ENCODE data around the gene SLC15A5.

Gene SLC15A5

DNA sequence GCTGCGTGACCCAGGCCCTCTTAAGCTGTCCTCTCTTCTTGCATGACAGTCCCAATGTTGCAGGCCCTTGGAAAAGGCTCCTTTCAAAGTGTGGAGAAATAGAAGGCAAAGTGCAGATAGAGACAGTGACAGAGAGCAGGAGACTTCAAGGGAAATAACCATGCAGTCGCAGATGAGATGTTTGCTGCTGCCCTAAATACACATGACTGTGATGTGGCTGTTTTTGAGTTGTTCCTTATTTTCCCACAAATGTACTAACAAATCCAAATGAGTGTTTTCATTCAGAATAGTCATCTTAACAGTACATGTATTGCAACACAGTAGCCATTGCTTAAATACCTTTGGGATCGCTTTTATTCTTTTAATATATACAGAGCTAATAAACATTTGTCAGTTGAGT lies 101.6 kb downstream of the SLC15A5 start:
- Mint-ChIP-seq H3K27ac (no peak overlapping the region), H3K9me3 (no peaks in the 10 kb centered on the region), H3K27me3 (no peaks in the 10 kb centered on the region), H3K36me3 (ENCODE audit: low read depth) (no peaks in the 10 kb centered on the region), H3K4me1 (ENCODE audit: low read depth) (no peaks in the 10 kb centered on the region), H3K4me3 (no peak overlapping the region)
- DNase-seq, result no peak

DNA sequence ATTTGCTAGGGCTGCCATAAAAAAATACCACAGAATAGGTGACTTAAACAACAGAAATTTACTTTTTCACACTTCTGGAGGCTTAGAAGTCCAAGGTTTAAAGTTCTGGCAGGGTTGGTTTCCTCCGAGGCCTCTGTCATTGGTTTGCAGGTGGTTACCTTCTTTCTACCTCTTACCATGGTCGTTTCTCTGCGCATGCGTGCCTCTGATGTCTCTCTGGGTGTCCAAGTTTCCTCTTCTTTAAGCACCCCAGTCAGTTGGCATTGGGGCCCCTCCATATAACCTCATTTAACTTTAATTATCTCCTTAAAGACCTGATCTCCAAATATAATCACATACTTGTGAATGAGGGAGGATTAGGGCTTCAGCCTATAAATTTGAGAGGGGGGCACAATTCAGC lies 103.2 kb downstream of the SLC15A5 start:
- no peaks in the 10 kb centered on the region for H3K36me3 Mint-ChIP-seq (ENCODE audit: low read depth)
- H3K4me1 Mint-ChIP-seq (ENCODE audit: low read depth), result no peaks in the 10 kb centered on the region
- H3K27ac Mint-ChIP-seq, result no peak overlapping the region

GRCh38 chr12:16171348-16171747 lies 106.1 kb downstream of the SLC15A5 start:
- Mint-ChIP-seq H3K4me1 (ENCODE audit: low read depth) (no peaks in the 10 kb centered on the region), H3K27ac (no peak overlapping the region), H3K27me3 (no peaks in the 10 kb centered on the region), H3K9me3 (no peaks in the 10 kb centered on the region), H3K36me3 (ENCODE audit: low read depth) (no peaks in the 10 kb centered on the region), H3K4me3 (no peak overlapping the region)
- no peak for DNase-seq

More for the DNA sequence above, 103.2 kb downstream of the SLC15A5 start:
- no peak overlapping the region for H3K4me3 Mint-ChIP-seq
- DNase-seq, result no peak
- H3K27me3 Mint-ChIP-seq, result no peaks in the 10 kb centered on the region
- H3K9me3 Mint-ChIP-seq, result no peaks in the 10 kb centered on the region

DNA sequence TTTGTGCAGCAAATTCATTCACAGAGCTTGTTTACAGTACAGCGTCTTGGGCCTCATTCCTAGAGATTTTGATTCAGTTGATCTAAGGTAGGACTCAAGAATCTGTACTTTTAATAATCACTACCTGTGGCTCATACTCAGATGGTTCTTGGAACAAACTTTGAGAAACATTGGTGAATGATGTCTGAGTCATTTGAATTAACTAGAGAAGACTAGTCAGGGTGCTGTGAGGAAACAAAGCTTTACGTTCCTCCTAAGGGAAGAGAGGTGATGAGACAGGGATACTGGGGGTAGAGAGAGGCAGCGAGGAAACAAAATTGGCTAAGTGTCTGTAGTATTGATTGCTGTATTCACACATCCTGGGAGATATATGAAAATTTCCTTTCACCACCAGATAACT lies 109.4 kb downstream of the SLC15A5 start:
- Mint-ChIP-seq H3K27ac (no peak overlapping the region), H3K4me1 (ENCODE audit: low read depth) (no peaks in the 10 kb centered on the region), H3K27me3 (no peaks in the 10 kb centered on the region), H3K36me3 (ENCODE audit: low read depth) (no peaks in the 10 kb centered on the region), H3K4me3 (no peak overlapping the region), H3K9me3 (no peaks in the 10 kb centered on the region)
- DNase-seq, result no peak

GRCh38 chr12:16166563-16167470 lies 110.7 kb downstream of the SLC15A5 start:
- no peaks in the 10 kb centered on the region for H3K27me3 Mint-ChIP-seq
- no peak overlapping the region for H3K27ac Mint-ChIP-seq
- H3K4me1 Mint-ChIP-seq (ENCODE audit: low read depth), result no peaks in the 10 kb centered on the region
- H3K9me3 Mint-ChIP-seq, result no peaks in the 10 kb centered on the region
- H3K36me3 Mint-ChIP-seq (ENCODE audit: low read depth), result no peaks in the 10 kb centered on the region
- H3K4me3 Mint-ChIP-seq, result no peak overlapping the region
- DNase-seq, result no peak

DNA sequence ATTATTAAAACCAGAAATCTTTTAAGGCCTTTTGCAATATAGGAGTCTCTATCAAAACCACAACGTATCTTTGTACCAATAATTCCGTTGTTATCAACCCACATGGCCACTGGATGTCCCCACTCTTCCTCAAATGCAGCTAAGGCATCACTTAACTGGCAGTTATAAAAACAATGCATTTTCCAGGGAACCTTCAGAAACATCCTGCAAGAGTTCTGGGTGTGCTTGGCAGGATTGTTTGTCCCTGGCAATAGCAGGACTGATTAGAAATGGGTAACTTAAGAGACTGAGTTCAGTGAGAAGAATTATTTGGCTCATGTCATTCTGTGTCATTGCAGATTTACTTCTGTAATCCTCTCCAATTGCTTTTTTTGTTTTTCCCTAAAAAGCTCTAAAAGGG lies 112.0 kb downstream of the SLC15A5 start:
- no peaks in the 10 kb centered on the region for H3K4me1 Mint-ChIP-seq (ENCODE audit: low read depth)
- no peak for DNase-seq

GRCh38 chr12:16163901-16164300 lies 113.6 kb downstream of the SLC15A5 start:
- Mint-ChIP-seq H3K27me3 (no peaks in the 10 kb centered on the region), H3K4me1 (ENCODE audit: low read depth) (no peaks in the 10 kb centered on the region), H3K36me3 (ENCODE audit: low read depth) (no peaks in the 10 kb centered on the region), H3K9me3 (no peaks in the 10 kb centered on the region), H3K4me3 (no peak overlapping the region), H3K27ac (no peak overlapping the region)
- DNase-seq, result no peak

More for the DNA sequence above, 112.0 kb downstream of the SLC15A5 start:
- Mint-ChIP-seq H3K9me3 (no peaks in the 10 kb centered on the region), H3K27ac (no peak overlapping the region), H3K27me3 (no peaks in the 10 kb centered on the region), H3K36me3 (ENCODE audit: low read depth) (no peaks in the 10 kb centered on the region), H3K4me3 (no peak overlapping the region)

DNA sequence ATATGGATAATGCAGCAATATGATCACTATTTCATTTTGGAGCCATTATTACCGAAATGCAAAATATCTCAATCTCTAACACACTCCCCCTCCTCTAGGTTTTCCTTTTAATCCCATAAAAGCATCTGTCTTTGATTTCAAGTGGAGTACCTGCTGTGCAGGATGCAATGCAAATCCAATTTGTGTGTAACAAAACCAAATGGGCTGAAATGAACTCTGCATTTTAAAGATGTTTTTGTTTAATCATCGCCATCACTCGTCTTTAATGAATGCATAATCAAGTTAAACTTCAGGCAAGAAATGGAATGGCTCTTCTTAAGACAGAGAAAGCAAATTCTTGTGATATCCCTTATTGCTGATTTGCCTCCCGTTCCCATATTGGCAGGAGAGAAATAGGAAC lies 114.3 kb downstream of the SLC15A5 start:
- no peak overlapping the region for H3K27ac Mint-ChIP-seq
- DNase-seq, result no peak
- H3K36me3 Mint-ChIP-seq (ENCODE audit: low read depth), result no peaks in the 10 kb centered on the region
- no peaks in the 10 kb centered on the region for H3K4me1 Mint-ChIP-seq (ENCODE audit: low read depth)
- no peak overlapping the region for H3K4me3 Mint-ChIP-seq
- H3K9me3 Mint-ChIP-seq, result no peaks in the 10 kb centered on the region
- no peaks in the 10 kb centered on the region for H3K27me3 Mint-ChIP-seq

GRCh38 chr12:16159571-16159970 lies 117.9 kb downstream of the SLC15A5 start:
- no peak for DNase-seq
- no peaks in the 10 kb centered on the region for H3K9me3 Mint-ChIP-seq
- H3K4me1 Mint-ChIP-seq (ENCODE audit: low read depth), result no peaks in the 10 kb centered on the region
- no peak overlapping the region for H3K27ac Mint-ChIP-seq
- H3K36me3 Mint-ChIP-seq (ENCODE audit: low read depth), result no peaks in the 10 kb centered on the region
- H3K27me3 Mint-ChIP-seq, result no peaks in the 10 kb centered on the region
- H3K4me3 Mint-ChIP-seq, result no peak overlapping the region

GRCh38 chr12:16158050-16158449 lies 119.4 kb downstream of the SLC15A5 start:
- H3K9me3 Mint-ChIP-seq, result no peaks in the 10 kb centered on the region
- no peak overlapping the region for H3K4me3 Mint-ChIP-seq
- H3K27ac Mint-ChIP-seq, result no peak overlapping the region
- no peak for DNase-seq
- no peaks in the 10 kb centered on the region for H3K4me1 Mint-ChIP-seq (ENCODE audit: low read depth)
- no peaks in the 10 kb centered on the region for H3K27me3 Mint-ChIP-seq
- H3K36me3 Mint-ChIP-seq (ENCODE audit: low read depth), result no peaks in the 10 kb centered on the region

- Mint-ChIP-seq H3K4me1 (ENCODE audit: low read depth) (no peaks in the 10 kb centered on the region), H3K4me3 (no peak overlapping the region), H3K27me3 (no peaks in the 10 kb centered on the region), H3K9me3 (no peaks in the 10 kb centered on the region), H3K27ac (no peak overlapping the region), H3K36me3 (ENCODE audit: low read depth) (no peaks in the 10 kb centered on the region)
- DNase-seq, result no peak
These were observed 121.5 kb downstream of the SLC15A5 start for GRCh38 chr12:16155938-16156337.

DNA sequence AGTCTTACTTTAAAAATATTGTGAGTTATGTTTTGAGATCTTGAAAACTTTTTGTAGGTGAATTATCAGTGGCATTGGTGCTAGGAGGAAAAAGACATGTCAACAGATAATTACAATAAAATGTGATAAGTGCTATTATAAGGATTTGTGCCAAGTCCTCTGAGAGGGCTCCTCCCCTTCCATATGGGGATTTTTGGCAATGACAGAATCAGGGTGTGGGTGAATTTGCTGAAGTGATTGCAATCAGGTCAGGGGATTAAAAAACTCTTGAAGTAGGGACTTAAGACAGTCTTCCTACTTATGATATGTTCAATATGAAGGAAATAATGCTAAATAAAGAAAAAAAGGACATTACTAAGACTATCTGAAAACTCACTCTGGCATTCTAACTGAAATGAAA lies 122.5 kb downstream of the SLC15A5 start:
- no peak for DNase-seq
- Mint-ChIP-seq H3K4me3 (no peak overlapping the region), H3K27ac (no peak overlapping the region), H3K9me3 (no peaks in the 10 kb centered on the region), H3K27me3 (no peaks in the 10 kb centered on the region), H3K4me1 (ENCODE audit: low read depth) (no peaks in the 10 kb centered on the region), H3K36me3 (ENCODE audit: low read depth) (no peaks in the 10 kb centered on the region)

GRCh38 chr12:16152885-16153673 lies 124.4 kb downstream of the SLC15A5 start:
- Mint-ChIP-seq H3K27ac (no peak overlapping the region), H3K9me3 (no peaks in the 10 kb centered on the region), H3K4me3 (no peak overlapping the region), H3K4me1 (ENCODE audit: low read depth) (no peaks in the 10 kb centered on the region), H3K36me3 (ENCODE audit: low read depth) (no peaks in the 10 kb centered on the region), H3K27me3 (no peaks in the 10 kb centered on the region)
- DNase-seq, result no peak

DNA sequence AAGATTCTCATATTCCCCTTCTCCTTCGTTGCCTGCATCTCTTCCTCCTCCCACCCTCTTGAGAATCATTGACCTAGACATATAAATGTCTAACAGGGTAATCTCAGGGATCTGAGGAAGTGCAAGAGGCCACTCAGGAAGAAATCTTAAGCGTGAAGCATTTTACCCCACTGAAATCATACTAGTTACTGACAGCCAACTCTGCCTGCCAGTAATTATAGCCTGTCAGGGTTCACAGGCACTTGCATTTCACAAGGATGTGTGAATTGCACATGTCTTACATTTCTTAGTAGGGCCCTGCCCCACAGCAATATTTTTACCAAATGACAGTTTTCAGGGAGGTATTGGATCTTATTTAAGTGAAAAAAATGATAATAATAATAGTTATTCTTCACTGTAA lies 127.2 kb downstream of the SLC15A5 start:
- no peak for DNase-seq

DNA sequence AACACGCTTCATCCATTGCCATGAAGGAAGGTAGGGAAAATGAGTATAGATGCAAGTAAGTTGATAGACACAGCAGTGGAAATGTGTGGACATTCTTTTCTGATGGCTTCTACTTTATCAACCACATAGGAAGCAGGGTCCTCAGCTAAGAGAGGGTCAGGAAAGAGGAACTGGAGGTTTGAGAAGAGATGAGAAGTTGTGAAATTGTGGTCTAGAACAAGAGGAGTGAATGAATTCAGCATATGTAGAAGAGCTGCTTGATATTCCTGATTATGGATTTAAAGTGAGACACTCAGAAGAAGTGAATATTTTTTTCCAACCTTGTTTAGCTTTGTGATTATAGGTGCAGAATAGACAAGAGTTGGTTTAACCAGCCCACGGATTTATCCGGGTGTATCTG lies 128.5 kb downstream of the SLC15A5 start:
- H3K4me1 Mint-ChIP-seq (ENCODE audit: low read depth), result no peaks in the 10 kb centered on the region
- H3K27me3 Mint-ChIP-seq, result no peaks in the 10 kb centered on the region
- peaks cover 3% of the 10 kb centered on the region for H3K9me3 Mint-ChIP-seq
- H3K27ac Mint-ChIP-seq, result no peak overlapping the region
- no peak overlapping the region for H3K4me3 Mint-ChIP-seq
- no peak for DNase-seq
- no peaks in the 10 kb centered on the region for H3K36me3 Mint-ChIP-seq (ENCODE audit: low read depth)

More for the DNA sequence above, 127.2 kb downstream of the SLC15A5 start:
- no peak overlapping the region for H3K4me3 Mint-ChIP-seq
- no peak overlapping the region for H3K27ac Mint-ChIP-seq
- peaks cover 3% of the 10 kb centered on the region for H3K9me3 Mint-ChIP-seq
- H3K27me3 Mint-ChIP-seq, result no peaks in the 10 kb centered on the region
- no peaks in the 10 kb centered on the region for H3K4me1 Mint-ChIP-seq (ENCODE audit: low read depth)
- H3K36me3 Mint-ChIP-seq (ENCODE audit: low read depth), result no peaks in the 10 kb centered on the region
